GM23338 (cell line): ENCODE data around the gene HOXD4. TPM values are rescaled to one million over a fixed set of nuclear protein-coding genes. Genes with fewer than 3 reads are reported as not detected.

Experiments
- ATAC-seq: fragments of 200-7000 bp; cut with Tn5 transposase; 3 replicates; pipeline ENCODE4 v1.9.1; 2020
- DNase-seq: peaks from one replicate; pipeline ENCODE4 v3.0.0-alpha.2; 2015; ENCODE audit warnings: low spot score
- H2AFZ ChIP-seq: fragments of 200-600 bp; sonication (generic); 2 replicates; pipeline ENCODE4 v1.8.0; 2016; ENCODE audit warnings: antibody characterized with exemption, mild to moderate bottlenecking, moderate library complexity
- H3F3A ChIP-seq: fragments of 200-600 bp; sonication (generic); replicated peaks from 2 replicates; pipeline ENCODE4 v1.8.0; 2017; ENCODE audit warnings: antibody characterized with exemption, mixed run types, low read depth
- H3K27ac ChIP-seq: fragments of 200-600 bp; sonication (generic); 2 replicates; pipeline ENCODE4 v1.6.1; 2016; ENCODE audit warnings: low read depth
- H3K27me3 ChIP-seq: fragments of 200-600 bp; sonication (generic); 2 replicates; pipeline ENCODE4 v1.8.0; 2016; ENCODE audit warnings: mild to moderate bottlenecking, mixed run types, moderate library complexity; ENCODE audit not compliant: insufficient read depth
- H3K36me3 ChIP-seq: fragments of 200-600 bp; sonication (generic); 2 replicates; pipeline ENCODE4 v1.8.0; 2016; ENCODE audit warnings: mild to moderate bottlenecking; ENCODE audit not compliant: insufficient read depth
- H3K4me1 ChIP-seq: fragments of 200-600 bp; sonication (generic); 2 replicates; pipeline ENCODE4 v1.8.0; 2016; ENCODE audit warnings: mild to moderate bottlenecking, moderate library complexity; ENCODE audit not compliant: insufficient read depth
- H3K4me2 ChIP-seq: fragments of 200-600 bp; sonication (generic); 2 replicates; pipeline ENCODE4 v1.7.1; 2017; ENCODE audit warnings: mixed run types
- H3K4me3 ChIP-seq: fragments of 200-600 bp; sonication (generic); 2 replicates; pipeline ENCODE4 v1.6.1; 2016; ENCODE audit warnings: mixed run types
- H3K79me2 ChIP-seq: fragments of 200-600 bp; sonication (generic); replicated peaks from 2 replicates; pipeline ENCODE4 v1.8.0; 2017; ENCODE audit warnings: mild to moderate bottlenecking; ENCODE audit not compliant: insufficient read depth
- H3K9me2 ChIP-seq: fragments of 200-600 bp; sonication (generic); 2 replicates; pipeline ENCODE4 v1.8.0; 2017; ENCODE audit not compliant: insufficient read depth
- H4K20me1 ChIP-seq: fragments of 200-600 bp; sonication (generic); replicated peaks from 2 replicates; pipeline ENCODE4 v1.8.0; 2017; ENCODE audit warnings: mild to moderate bottlenecking; ENCODE audit not compliant: insufficient read depth
- H3K27ac Mint-ChIP-seq: 2 replicates; pipeline ENCODE4 v1.8.0; 2020; ENCODE audit warnings: inconsistent platforms, mild to moderate bottlenecking, moderate library complexity, mixed read lengths
- H3K27me3 Mint-ChIP-seq: 3 replicates; pipeline ENCODE4 v1.8.0; 2022; ENCODE audit warnings: low read depth, mild to moderate bottlenecking, moderate library complexity, mixed read lengths, inconsistent platforms; ENCODE audit not compliant: insufficient read depth, poor library complexity
- H3K36me3 Mint-ChIP-seq: 3 replicates; pipeline ENCODE4 v1.8.0; 2021; ENCODE audit warnings: low read depth, mild to moderate bottlenecking, inconsistent platforms, moderate library complexity, mixed read lengths
- H3K4me1 Mint-ChIP-seq: 3 replicates; pipeline ENCODE4 v1.8.0; 2020; ENCODE audit warnings: mild to moderate bottlenecking, inconsistent platforms, mixed read lengths
- H3K4me3 Mint-ChIP-seq: 3 replicates; pipeline ENCODE4 v1.8.0; 2021; ENCODE audit warnings: moderate library complexity, mild to moderate bottlenecking, inconsistent platforms, mixed read lengths
- H3K9me3 Mint-ChIP-seq: 3 replicates; pipeline ENCODE4 v1.8.0; 2020; ENCODE audit warnings: moderate library complexity, mild to moderate bottlenecking, inconsistent platforms, mixed read lengths
- CREB1 ChIP-seq: fragments of 250-450 bp; sonication (Bioruptor Pico); IDR thresholded peaks from 2 replicates; pipeline ENCODE4 v1.5.0; 2020; ENCODE audit warnings: low read depth, mild to moderate bottlenecking, moderate library complexity
- EZH2 ChIP-seq: fragments of 200-600 bp; sonication (generic); IDR thresholded peaks from one replicate; pipeline ENCODE4 v1.8.0; 2017; ENCODE audit warnings: antibody characterized with exemption, mild to moderate bottlenecking, low read depth; ENCODE audit not compliant: unreplicated experiment
- EZH2phosphoT487 ChIP-seq: fragments of 200-600 bp; sonication (generic); IDR thresholded peaks from one replicate; pipeline ENCODE4 v1.8.1; 2018; ENCODE audit warnings: antibody characterized with exemption; ENCODE audit not compliant: unreplicated experiment
- POLR2AphosphoS5 ChIP-seq: IDR thresholded peaks from 2 replicates; pipeline ENCODE4 v1.6.1; 2016; ENCODE audit warnings: antibody characterized with exemption, low read depth
- STAT1 ChIP-seq: IDR thresholded peaks from one replicate; pipeline ENCODE4 v1.6.1; 2016; ENCODE audit warnings: antibody characterized with exemption; ENCODE audit not compliant: unreplicated experiment
- ZNF114 ChIP-seq: fragments of 250-450 bp; sonication (Bioruptor Pico); IDR thresholded peaks from 2 replicates; pipeline ENCODE4 v1.5.0; 2020; ENCODE audit warnings: mild to moderate bottlenecking, moderate library complexity
- ZNF331 ChIP-seq: fragments of 250-450 bp; sonication (Bioruptor Pico); IDR thresholded peaks from 2 replicates; pipeline ENCODE4 v1.5.0; 2020; ENCODE audit warnings: low read depth, mild to moderate bottlenecking, moderate library complexity
- polyA plus RNA-seq: library from polyadenylated mRNA; unstranded; fragments of >200 nt; fragmentation: Nextera tagmentation; extraction: Ambion mirVana; gene quantifications from 2 replicates; pipeline ENCODE4 v1.2.1, GENCODE V29; 2016
- total RNA-seq: library from RNA; depleted of rRNA; stranded (reverse); fragments of >200 nt; shearing (Covaris generic); gene quantifications from 2 replicates; pipeline ENCODE4 v1.2.3, GENCODE V29; 2014
- TF ChIP-seq, protein P1 (sequence below): IDR thresholded peaks from 2 replicates; pipeline ENCODE4 v1.6.1; 2016; ENCODE audit warnings: antibody characterized with exemption

HOXD4 gene
- total and polyA plus RNA-seq, 2 experiments from 2014 or later: not detected

DNA sequence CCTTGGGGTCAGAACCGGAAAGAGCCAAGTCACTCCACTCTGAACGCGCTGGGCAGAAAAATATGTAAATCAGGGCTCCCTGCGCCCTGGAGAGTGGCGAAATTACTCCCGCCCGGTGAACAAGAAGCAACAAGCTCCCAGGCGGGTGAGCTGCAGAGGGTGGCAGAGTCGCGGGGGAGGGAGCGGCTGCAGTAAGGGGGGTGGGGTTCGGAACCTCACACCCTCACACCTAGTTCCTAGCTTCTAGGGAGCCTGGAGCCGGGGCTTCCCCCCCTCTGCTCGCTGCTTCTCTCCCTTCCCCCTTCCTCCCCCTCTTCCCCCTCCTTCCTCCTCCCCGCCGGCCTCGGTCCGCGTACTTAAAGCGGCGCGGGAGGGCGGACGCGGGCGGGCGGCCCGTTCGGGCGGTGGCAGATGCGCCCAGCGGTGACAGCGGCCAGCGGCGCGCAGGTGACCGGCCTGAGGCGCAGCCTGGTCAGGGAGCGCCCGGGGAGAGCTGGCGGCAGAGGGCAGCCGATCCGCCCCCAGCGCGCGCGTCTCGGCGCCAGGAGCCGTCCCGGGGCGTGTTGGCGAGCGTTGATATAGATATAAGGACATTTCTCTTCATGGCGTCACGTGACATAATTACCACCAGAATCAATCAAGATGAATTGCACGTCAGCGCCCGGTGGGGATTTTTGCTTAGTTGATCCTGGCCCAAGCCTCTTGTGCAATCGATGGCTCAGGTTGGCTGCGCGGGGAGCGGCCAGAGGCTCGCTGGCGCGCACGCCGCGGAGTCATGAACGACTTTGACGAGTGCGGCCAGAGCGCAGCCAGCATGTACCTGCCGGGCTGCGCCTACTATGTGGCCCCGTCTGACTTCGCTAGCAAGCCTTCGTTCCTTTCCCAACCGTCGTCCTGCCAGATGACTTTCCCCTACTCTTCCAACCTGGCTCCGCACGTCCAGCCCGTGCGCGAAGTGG, 44.5 kb upstream of the HOXD4 start, which contains the start of gene HOXD11:
TSS of gene HOXD11 (plus strand) at position 700 of the 959 bp plus-strand sequence. CDS start at position 776, 76 bp downstream.
- H3K27ac ChIP-seq: no peak within 1 kb of the TSS
- no peak within 1 kb of the TSS for H2AFZ ChIP-seq
- H3K4me1 Mint-ChIP-seq: peaks cover 33% of the 10 kb centered on the region
- H3K79me2 ChIP-seq: no peaks in the 10 kb centered on the region
- peak; percentile 15 for ATAC-seq
- TF ChIP-seq EZH2 (peak; percentile 95), POLR2AphosphoS5 (no peak)
- peak within 1 kb of the TSS; percentile 78 for H3K4me2 ChIP-seq
- peaks cover 5% of the 10 kb centered on the region for H3K9me3 Mint-ChIP-seq
- H3K27ac Mint-ChIP-seq: no peak within 1 kb of the TSS
- H3K36me3 Mint-ChIP-seq: no peaks in the 10 kb centered on the region; the same call in 2 of the 3 replicates
- no peaks in the 10 kb centered on the region; the same call in 1 of the 2 replicates for H3K36me3 ChIP-seq
- H4K20me1 ChIP-seq: peaks cover 40% of the 10 kb centered on the region
- H3K27me3 ChIP-seq: peaks cover 99% of the 10 kb centered on the region
- no peaks in the 10 kb centered on the region for H3K9me2 ChIP-seq
- peaks cover 41% of the 10 kb centered on the region for H3K4me1 ChIP-seq
- H3K27me3 Mint-ChIP-seq: peaks cover 94% of the 10 kb centered on the region
- H3K4me3 ChIP-seq: peak within 1 kb of the TSS; percentile 48
- peak within 1 kb of the TSS; percentile 60 for H3K4me3 Mint-ChIP-seq
- DNase-seq: peak; percentile 83
- H3F3A ChIP-seq: peaks cover 35% of the 10 kb centered on the region

DNA sequence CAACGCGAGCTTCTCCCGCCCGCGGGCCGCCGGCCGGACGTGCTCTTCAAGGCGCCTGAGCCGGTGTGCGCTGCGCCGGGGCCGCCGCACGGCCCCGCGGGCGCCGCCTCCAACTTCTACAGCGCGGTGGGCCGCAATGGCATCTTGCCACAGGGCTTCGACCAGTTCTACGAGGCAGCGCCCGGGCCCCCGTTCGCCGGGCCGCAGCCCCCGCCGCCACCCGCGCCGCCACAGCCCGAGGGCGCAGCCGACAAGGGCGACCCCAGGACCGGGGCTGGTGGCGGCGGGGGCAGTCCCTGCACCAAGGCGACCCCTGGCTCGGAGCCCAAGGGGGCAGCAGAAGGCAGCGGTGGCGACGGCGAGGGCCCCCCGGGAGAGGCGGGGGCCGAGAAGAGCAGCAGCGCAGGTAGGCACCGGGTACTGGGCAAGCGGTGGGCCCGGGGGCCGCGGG, 43.6 kb upstream of the HOXD4 start:
- DNase-seq: no peak

DNA sequence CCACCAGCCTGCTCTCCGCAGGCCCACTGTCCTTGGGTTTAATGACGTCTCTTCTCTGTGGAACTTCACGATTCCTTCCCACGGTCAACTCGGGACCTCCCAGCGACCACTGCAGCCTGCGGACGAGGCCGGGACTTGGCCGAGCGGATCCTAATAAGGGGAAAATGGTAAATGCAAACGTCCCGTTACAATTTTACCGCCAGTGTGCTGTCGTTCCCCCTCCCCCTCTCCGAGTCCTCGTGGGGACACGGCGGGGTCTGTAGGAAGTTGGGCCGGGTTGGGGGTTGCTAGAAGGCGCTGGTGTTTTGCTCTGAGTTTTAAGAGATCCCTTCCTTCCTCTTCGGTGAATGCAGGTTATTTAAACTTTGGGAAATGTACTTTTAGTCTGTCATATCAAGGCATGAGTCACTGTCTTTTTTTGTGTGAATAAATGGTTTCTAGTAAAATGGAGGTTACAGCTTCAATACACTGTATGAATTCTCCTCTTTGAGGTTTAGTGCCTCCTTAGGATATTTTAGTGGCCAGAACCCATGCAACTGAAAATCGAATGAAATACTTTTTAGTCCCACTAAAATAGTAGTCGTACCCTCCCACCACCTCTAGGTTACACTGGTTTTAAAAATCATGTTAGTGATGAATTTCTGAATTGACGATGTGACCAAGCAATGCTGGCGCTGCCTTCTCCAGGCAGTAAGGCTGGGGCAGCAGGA, 42.0 kb upstream of the HOXD4 start:
- Mint-ChIP-seq H3K27me3 (peaks cover 94% of the 10 kb centered on the region), H3K27ac (no peak overlapping the region), H3K9me3 (peaks cover 5% of the 10 kb centered on the region), H3K4me3 (no peak overlapping the region; the same call in 2 of the 3 replicates), H3K4me1 (peaks cover 23% of the 10 kb centered on the region), H3K36me3 (no peaks in the 10 kb centered on the region; the same call in 2 of the 3 replicates)
- Histone ChIP-seq H3K4me3 (0 out of 2 replicates have a peak overlapping the region, but pooled peaks have one; percentile 20), H3F3A (peaks cover 42% of the 10 kb centered on the region), H3K79me2 (no peaks in the 10 kb centered on the region), H3K4me1 (peaks cover 37% of the 10 kb centered on the region), H3K4me2 (no peak overlapping the region), H3K27ac (no peak overlapping the region), H4K20me1 (peaks cover 31% of the 10 kb centered on the region), H3K9me2 (no peaks in the 10 kb centered on the region), H3K36me3 (no peaks in the 10 kb centered on the region), H2AFZ (no peak overlapping the region), H3K27me3 (peaks cover 99% of the 10 kb centered on the region)
- ATAC-seq (no peak), DNase-seq (no peak)
- TF ChIP-seq, protein P1, sequence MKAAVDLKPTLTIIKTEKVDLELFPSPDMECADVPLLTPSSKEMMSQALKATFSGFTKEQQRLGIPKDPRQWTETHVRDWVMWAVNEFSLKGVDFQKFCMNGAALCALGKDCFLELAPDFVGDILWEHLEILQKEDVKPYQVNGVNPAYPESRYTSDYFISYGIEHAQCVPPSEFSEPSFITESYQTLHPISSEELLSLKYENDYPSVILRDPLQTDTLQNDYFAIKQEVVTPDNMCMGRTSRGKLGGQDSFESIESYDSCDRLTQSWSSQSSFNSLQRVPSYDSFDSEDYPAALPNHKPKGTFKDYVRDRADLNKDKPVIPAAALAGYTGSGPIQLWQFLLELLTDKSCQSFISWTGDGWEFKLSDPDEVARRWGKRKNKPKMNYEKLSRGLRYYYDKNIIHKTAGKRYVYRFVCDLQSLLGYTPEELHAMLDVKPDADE: no peak
- TF ChIP-seq ZNF331 (no peak), ZNF114 (CRISPR knock-in tag) (no peak), CREB1 (no peak), EZH2 (peak; percentile 97), EZH2phosphoT487 (peak; percentile 91)

More for the DNA sequence above, 43.6 kb upstream of the HOXD4 start:
- H3K27me3 ChIP-seq: peaks cover 99% of the 10 kb centered on the region
- H3K4me1 Mint-ChIP-seq: peaks cover 32% of the 10 kb centered on the region
- 0 out of 2 replicates have a peak overlapping the region, but pooled peaks have one; percentile 28 for H3K4me3 ChIP-seq
- H3K27ac ChIP-seq: no peak overlapping the region
- no peaks in the 10 kb centered on the region; the same call in 2 of the 3 replicates for H3K36me3 Mint-ChIP-seq
- no peak for ATAC-seq
- H3K27ac Mint-ChIP-seq: no peak overlapping the region
- H3F3A ChIP-seq: peaks cover 37% of the 10 kb centered on the region
- H3K4me1 ChIP-seq: peaks cover 41% of the 10 kb centered on the region
- H3K9me2 ChIP-seq: no peaks in the 10 kb centered on the region
- H3K9me3 Mint-ChIP-seq: peaks cover 5% of the 10 kb centered on the region
- peaks cover 31% of the 10 kb centered on the region for H4K20me1 ChIP-seq
- no peak overlapping the region for H3K4me3 Mint-ChIP-seq
- peaks cover 94% of the 10 kb centered on the region for H3K27me3 Mint-ChIP-seq
- no peak for TF ChIP-seq ZNF331
- no peak for TF ChIP-seq CREB1
- peak; percentile 52 for TF ChIP-seq EZH2
- no peak for TF ChIP-seq ZNF114 (CRISPR knock-in tag)
- TF ChIP-seq STAT1: no peak
- peak; percentile 55 for TF ChIP-seq EZH2phosphoT487
- no peak overlapping the region; the same call in 1 of the 2 replicates for H3K4me2 ChIP-seq
- H2AFZ ChIP-seq: no peak overlapping the region
- no peaks in the 10 kb centered on the region for H3K79me2 ChIP-seq
- no peaks in the 10 kb centered on the region for H3K36me3 ChIP-seq
